Activated CD4-positive, CD25-positive, alpha-beta regulatory T cell treated with anti-CD3 and anti-CD28 coated beads, Interleukin-2, amount 50 U/mL, for 16 hours (primary cell): ENCODE measurements around the gene RMDN2.
"Not testable (repeated sequence)": the region's sequence is repeated elsewhere in the genome, so short reads cannot be mapped to it uniquely, and the experiment has no call there.

Experiments used
- DNase-seq: peaks from one replicate; pipeline ENCODE4 v3.0.0-alpha.2; 2020; ENCODE audit warnings: low read depth, low spot score

The RMDN2 gene

DNA sequence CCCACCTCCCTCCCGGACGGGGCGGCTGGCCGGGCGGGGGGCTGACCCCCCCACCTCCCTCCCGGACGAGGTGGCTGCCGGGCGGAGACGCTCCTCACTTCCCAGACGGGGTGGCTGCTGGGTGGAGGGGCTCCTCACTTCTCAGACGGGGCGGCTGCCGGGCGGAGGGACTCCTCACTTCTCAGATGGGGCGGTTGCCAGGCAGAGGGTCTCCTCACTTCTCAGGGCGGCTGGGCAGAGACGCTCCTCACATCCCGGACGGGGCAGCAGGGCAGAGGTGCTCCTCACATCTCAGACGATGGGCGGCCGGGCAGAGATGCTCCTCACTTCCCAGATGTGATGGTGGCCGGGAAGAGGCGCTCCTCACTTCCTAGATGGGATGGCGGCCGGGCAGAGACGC is 7.8 kb downstream of the RMDN2 start:
- DNase-seq = not testable (repeated sequence)

DNA sequence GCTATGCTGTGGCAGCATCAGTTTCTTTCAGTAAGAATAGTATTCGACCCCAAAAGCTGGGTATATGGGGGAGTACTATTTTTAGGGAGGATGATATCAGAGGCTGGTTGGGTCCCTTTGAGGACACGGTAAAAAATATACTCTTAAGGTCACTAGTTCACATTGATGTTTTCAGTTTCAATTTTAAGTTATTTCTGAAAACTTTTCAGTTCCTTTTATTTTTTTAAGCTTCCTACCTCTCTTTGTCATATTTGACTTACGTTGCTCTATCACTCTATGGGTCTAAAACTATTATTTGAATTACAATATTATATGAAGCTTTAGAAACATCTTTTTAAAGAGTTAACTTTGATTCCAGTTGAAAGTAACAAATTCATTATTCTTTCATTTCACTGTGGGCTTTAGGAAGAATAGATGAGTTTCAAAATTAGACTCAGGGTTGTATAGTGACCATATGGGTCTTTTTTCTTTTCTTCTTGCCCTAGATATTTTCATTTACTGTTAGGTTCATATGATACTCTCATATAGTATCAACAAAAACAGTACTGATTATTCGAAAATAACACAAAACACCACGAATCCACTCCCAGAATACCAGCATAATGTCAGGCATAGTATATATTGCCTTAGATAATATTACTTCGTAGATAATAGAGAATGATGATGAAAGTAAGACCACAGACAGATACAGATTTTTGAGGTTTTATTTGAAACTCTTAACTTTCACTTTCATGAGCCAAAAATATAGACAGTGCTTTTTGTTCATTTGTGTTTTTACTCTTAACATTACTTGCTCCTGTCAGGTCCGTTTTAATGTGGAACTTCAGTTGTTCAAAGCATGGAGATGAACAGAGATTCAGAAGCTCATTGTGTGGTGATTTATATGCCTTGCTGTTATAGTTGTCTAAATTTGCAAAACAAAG is 9.8 kb downstream of the RMDN2 start:
- DNase-seq = no peak

DNA sequence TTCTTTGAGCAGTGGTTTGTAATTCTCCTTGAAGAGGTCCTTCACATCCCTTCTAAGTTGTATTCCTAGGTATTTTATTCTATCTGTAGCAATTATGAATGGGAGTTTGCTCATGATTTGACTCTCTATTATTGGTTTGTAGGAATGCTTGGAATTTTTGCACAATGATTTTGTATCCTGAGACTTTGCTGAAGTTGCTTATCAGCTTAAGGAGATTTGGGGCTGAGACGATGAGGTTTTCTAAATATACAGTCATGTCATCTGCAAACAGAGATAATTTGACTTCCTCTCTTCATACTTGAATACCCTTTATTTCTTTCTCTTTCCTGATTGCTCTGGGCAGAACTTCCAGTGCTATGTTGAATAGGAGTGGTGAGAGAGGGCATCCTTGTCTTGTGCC is 12.5 kb downstream of the RMDN2 start:
- DNase-seq = not testable (repeated sequence)

DNA sequence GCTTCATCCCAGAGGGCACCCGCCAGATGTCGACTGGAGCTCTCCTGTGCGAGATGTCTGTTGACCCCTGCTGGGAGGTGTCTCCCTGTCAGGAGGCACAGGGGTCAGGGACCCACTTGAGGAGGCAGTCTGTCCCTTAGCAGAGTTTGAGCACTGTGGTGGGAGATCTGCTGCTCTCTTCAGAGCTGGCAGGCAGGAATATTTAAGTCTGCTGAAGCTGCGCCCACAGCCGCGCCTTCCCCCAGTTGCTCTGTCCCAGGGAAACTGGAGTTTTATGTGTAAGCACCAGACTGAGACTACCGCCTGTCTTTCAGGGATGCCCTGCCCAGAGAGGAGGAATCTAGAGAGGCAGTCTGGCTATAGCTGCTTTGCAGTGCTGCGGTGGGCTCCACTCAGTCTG is 16.2 kb downstream of the RMDN2 start:
- DNase-seq = not testable (repeated sequence)

DNA sequence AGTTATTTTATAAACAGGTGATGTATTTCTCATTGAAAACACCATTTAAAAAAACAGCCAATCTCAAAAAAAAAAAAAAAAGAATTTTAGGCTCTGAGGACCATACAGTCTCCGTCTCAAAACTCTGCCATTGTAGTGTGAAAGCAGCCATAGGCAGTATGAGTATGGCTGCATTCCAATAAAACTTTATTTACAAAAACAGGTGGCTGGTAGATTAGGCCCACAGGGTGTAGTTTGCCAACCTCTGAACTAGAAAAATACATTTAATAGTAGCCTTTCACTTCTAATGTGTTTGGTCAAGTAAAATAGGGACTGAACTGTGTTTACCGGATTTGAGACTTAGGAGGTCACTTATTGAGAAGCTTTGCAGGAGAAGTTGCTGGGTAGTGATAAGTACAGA is 19.2 kb downstream of the RMDN2 start:
- no peak for DNase-seq

DNA sequence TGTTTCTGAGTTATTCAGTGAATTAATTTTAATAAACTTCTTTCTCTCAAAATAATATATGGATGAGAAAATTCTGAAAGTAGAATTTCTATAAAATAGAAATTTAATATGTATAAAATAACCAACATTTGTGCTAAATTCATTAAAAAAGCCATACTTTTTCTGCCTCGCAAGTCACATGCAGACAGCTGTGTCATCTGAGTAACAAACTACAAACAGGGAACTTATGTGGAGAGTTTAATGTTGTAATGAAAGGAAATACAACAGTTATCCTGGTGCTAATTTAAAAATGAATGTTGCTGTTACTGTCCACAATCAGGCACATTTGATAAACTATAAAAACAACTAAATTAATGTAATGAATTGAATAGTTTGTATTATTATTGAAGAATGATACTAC is 22.2 kb downstream of the RMDN2 start:
- no peak for DNase-seq

DNA sequence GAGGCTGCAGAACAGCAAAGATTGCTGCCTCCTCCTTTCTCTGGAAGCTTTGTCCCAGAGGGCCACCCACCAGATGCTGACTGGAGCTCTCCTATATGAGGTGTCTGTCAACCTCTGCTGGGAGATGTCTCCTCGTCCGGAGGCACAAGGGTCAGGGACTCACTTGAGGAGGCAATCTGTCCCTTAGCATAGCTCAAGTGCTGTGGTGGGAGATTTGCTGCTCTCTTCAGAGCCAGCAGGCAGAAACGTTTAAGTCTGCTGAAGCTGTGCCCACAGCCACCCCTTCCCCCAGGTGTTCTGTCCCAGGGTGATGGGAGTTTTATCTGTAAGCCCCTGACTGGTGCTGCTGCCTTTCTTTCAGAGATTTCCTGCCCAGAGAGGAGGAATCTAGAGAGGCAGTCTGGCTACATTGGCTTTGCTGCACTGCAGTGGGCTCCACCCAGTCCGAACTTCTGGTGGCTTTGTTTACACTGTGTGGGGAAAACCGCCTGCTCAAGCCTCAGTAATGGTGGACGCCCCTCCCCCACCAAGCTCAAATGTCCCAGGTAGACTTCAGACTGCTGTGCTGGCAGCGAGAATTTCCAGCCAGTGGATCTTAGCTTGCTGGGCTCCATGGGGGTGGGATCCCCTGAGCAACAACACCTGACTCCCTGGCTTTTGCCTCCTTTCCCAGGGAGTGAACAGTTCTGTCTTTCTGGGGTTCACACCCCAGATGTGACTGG is 37.1 kb downstream of the RMDN2 start:
- DNase-seq = not testable (repeated sequence)

DNA sequence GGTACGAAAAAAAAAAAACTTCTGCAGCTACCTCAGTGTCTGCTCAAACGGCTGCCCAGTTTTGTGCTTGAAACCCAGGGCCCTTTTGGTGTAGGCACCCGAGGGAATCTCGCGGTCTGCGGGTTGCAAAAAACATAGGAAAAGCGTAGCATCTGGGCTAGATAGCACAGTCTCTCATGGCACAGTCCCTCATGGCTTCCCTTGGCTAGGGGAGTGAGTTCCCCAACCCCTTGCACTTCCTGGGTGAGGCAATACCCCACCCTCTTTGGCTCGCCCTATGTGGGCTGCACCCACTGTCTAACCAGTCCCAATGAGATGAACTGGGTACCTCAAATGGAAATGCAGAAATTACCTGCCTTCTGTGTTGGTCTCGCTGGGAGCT is 37.6 kb downstream of the RMDN2 start:
- DNase-seq = not testable (repeated sequence)

DNA sequence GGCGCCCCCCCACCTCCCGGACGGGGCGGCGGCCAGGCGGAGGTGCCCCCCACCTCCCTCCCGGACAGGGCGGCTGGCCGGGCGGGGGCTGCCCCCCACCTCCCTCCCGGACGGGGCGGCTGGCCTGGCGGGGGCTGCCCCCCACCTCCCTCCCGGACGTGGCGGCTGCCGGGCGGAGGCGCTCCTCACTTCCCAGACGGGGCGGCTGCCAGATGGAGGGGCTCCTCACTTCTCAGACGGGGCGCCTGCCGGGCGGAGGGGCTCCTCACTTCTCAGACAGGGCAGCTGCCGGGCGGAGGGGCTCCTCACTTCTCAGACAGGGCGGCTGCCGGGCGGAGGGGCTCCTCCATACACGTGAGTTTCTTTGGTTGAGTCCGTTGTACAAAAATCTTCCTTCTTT is 38.8 kb downstream of the RMDN2 start:
- DNase-seq = not testable (repeated sequence)

DNA sequence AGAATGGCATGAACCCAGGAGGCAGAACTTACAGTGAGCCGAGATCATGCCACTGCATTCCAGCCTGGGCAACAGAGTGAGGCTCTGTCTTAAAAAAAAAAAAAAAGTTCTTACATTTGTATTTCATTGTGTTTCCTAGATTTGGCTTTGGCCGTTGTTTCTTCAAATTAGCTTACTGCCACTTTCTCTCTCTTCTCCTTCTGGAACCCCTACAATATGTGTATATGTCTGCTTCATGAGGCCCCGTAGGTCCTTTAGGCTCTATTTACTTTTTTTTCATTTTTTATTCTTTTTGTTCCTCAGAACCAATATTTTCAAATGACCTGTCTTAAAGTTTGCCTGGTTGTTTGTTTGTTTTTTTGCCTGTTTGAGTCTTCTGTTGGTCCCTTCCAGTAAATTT is 41.2 kb downstream of the RMDN2 start:
- DNase-seq = no peak

DNA sequence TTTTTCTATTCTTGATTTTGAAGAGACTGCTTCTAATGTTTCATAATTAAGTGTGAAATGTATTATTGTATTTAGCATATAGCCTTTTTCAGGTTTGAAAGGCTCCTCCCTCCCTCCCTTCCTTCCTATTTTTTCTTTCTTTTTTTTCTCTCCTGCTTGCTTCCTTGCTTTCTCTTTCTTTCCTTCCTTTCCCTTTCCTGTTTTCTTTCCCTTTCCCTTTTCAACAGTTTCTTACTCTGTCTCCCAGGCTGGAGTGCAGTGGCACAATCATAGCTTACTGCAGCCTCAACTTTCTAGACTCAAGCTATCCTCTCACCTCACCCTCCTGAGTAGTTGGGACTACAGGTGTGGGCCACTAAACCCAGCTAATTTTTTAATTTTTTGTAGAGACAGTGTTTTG is 44.6 kb downstream of the RMDN2 start:
- DNase-seq = no peak

DNA sequence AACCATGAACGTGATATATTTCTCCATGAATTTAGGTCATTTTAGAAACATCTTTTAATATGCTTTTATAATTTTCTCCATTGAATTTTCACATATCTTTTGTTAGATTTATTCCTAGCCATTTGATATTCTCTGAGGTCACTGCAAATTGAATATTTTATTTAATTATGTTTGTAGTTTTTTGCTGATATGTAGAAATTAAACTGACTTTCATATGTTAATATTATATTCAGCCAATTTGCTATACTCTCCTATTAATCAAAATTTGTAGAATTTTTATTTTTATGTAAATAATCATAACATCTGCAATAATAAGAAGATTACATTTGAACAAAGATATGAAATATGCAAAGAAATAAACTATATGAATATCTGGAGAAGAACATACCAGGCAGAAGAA is 46.9 kb downstream of the RMDN2 start:
- no peak for DNase-seq

DNA sequence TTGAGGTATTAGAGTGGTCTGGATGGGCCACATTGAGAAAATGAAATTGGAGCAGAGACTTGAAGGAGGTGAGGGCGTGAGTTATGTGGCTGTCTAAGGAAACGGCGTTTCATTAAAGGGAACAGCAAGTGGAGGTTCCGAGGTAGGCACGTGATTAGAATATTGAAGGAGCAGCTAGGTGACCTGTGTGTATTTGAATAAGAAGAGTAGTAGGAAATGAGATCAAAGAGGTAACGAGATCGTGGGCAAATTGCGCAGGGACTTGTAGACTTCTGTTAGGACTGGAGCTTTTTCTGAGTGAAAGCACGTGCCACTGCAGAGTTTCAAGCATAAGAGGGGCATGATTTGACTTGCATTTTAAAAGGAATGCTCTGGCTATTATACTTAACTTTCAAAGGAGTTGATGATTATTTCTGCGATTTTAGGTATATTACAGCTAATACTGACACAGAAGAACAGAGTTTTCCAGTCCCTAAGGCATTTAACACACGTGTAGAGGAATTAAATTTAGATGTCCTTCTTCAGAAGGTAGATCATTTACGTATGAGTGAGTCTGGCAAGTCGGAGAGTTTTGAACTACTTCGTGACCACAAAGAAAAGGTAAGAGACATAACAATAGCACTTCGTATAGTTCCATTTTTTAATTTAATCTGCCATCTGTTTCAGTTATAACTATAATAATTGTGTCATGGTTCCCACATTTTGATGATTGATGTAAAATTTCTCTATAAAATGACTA is 48.7 kb downstream of the RMDN2 start:
- DNase-seq = no peak

DNA sequence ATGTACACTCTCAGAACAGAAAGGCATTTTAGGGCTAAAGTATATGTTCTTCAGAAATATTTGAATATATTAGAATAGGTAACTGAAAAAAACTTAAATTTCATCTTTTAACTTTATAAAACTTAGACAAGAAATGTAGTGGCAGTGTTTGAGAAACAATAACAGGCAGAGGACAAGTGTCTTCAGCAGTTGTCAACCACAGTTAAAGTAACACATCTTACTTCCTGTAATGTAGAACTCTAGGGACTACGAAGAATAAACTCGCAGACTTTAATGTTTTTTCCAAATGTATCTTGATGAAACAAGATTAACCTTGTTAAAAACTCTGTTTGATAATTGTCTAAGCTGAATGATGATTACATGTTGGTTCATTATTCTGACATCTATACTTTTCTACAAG is 50.7 kb downstream of the RMDN2 start:
- no peak for DNase-seq

DNA sequence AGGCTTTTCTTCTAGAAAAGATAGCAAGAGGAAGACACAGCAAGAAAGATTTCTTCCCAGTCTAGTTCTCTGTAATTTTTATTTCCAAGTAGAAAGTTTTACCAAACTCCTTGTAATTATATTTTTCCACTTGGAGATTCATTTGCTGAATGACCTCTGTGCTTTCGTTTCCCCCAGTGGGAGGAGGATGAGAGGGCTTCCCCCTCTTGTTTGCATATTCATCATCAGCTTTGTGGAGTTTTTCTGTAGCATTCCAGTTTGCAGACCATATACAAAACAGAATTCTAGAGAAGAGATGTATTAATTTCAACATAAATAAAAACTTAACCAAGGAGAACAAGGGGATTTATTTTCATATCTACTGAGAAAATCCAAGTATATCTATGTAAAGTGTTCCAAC is 51.3 kb downstream of the RMDN2 start:
- DNase-seq = no peak

DNA sequence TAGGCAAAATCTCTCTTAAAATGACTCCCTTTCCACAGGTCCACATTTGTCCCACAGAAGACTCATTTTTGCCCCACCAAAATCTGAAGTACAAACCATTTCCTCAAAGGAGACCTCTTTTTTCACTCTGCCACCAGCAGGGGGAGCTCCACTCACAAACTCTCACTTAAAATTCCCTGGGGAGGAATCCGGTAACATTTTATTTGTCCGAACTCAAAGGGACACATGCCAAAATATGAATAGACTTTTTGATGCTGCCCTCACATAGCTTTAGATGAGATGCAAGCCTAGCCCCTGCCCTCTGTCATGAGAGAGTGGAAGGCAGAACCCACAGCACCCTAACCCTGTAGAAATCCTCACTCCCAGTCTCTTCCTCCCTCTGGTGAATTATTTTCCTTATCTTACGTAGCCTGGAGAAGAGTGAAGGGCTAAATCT is 57.1 kb downstream of the RMDN2 start:
- peak; percentile 43 for DNase-seq

DNA sequence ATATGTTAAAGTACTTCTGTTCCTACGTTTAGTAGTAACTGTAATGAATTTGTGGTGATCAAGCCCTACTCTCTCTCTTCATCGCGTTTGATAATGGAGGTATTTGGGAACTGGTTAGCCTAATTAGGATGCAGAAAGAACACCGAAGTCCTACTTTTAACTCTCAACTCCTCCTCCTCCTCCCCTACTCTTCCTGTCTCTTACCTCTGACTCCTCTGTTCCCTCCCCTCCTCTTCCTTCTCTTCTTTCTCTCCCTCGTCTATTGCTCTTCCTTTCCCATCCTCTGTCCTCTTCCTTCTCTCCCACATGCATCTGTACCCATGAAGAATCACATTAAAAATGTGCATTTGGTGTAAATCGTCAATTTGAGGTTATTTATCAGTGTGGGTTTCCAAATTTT is 57.8 kb downstream of the RMDN2 start:
- DNase-seq = no peak

DNA sequence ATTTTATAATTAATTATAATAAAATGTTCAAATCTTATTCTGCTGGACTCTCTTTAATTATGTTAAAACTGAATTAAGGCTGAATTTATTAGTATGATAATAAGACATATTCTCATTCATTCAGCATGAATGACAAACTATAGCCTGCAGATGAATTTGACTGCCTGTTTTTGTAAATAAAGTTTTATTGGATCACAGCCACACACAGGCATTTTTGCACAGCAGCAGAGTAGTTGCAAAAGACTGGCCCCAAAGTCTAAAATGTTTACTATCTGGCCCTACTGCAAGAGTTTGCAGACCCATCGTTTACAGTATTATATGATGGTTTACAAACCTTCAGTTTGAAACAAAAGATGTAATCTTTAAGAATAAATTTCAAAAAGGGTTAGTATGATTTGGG is 58.6 kb downstream of the RMDN2 start:
- no peak for DNase-seq

DNA sequence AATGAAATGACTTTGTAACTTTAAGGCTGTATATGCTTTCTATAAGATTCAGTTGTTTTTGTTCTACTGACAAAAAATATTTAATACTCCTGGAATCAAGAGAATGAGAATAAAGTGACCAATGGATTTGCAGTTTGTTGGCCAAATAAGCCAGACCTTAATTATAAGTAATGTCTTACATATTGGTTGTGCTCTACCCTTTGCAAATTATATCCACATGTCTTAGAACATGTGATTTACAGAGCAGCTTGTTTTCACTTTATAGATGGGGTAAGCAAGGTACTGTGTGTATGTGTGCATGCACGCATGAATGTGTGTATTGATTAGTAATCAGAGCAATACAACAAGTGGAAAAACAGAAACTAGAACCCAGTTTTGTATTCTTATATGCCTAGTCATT is 59.1 kb downstream of the RMDN2 start:
- DNase-seq = no peak

DNA sequence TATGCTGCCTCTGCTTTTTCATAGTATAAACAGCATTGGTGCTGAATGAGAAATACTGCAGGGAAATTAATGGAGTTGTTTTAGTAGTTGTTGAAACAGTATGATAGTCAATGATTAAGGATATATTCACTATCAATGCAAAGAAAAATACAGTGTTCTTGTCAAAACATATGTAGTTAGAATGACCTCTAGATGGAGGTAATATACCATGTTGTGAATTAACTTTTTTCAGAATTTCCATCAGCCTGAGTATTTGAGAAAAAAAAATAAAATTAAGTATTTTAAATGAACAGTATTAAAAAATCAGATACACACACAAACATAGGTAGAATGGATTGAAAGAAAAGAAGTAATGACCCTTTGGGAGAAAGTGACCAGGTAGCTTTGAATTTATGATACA is 59.5 kb downstream of the RMDN2 start:
- no peak for DNase-seq

DNA sequence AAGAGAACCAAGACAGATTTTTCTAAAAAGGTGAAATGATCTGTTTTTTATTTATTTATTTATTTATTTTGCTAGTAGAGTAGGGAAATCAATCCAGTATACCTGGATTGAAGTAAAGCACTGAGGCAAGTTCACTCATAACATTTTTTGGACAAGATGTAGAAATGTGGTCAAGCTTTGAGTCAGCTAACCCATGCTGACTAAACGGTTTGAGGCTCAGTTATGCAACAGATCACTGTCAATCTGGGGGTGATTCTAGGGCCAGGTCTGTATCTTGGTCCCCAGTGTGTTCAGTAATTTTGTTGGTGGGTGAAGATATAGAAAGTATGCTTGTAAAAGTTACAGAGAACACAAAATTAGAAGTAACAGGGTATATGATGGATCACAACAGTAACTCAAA is 60.2 kb downstream of the RMDN2 start:
- DNase-seq = no peak

DNA sequence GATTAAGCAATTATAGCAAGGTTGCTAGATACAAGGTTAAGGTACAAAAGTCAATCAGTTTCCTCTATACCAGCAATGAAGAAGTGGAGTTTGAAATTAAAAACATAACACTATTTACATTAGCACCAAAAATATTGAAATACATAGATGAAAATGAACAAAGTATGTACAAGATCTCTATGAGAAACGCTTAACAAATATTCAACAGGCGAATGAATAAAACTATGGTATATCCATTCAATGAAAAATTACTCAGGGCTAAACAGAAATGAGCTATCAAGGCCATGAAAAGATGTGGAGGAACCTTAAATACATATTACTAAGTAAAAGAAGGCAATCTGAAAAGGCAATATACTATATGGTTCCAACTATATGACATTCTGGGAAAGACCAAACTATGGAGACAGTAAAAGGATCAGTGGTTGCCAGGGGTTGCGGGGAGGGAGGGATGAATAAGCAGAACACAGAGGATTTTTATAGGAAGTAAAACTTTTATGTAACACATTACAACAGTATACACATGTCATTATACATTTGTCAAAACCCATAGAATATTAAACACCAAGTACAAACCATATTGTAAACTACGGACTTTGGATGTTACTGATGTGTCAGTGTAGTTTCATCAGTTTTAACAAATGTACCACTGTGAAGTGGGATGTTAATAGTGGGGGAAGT is 62.1 kb downstream of the RMDN2 start:
- DNase-seq = no peak
